A549 treated with ZK216348 at 1 μM for 4 hours (cell line): ENCODE data around the gene ARMCX2. TPM values are rescaled to one million over a fixed set of nuclear protein-coding genes. Genes with fewer than 3 reads are reported as not detected.

ENCODE experiments used
- total RNA-seq: library from RNA; stranded (reverse); fragments of 200-300 nt; extraction: Qiagen RNA extraction; gene quantifications from 5 replicates; pipeline ENCODE4 v1.2.3, GENCODE V29; 2022; ENCODE audit warnings: low read depth

Gene ARMCX2
- total RNA-seq: not detected in 5 replicates

DNA sequence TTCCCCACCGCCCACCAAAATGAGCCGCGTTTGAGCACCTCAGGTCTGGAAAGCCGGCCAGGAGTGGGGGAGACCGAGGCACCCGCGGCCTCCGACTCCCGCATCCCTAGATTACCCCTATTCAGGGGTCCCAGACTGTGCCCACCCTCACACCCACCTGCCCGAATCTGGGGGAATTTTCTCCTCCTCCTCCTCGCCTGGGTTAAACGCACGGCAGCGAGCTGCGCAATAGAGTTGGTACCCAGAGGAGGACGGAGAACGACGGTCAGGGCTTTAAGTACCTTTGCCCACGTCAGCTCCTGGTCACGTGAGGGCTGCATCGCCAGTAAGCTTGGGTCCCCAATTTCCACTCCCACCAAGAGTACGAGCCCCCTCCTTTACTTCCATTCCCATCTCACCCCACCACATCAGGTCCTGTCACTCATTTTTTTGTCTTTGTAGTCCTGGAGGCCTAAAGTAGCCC, at the start of gene ARMCX2:
ARMCX2 (minus strand) TSS at position 250 of the 463 bp plus-strand sequence. CDS start 2,262 bp downstream, outside the sequence.

GRCh38 chrX:101617211-101618191, 42.1 kb downstream of the ARMCX2 start, which contains the start of gene ARMCX6:
ARMCX6 (minus strand) TSS chrX:101618000; CDS start chrX:101616620, 1,380 bp downstream.

Other genes starting within 250 kb of the ARMCX2 start
- gene ARMCX4, start 174.4 kb downstream of the ARMCX2 start, total RNA-seq: 0.18 to 0.59 TPM (median 0.41 TPM) in 5 replicates
- 0.22 to 0.51 TPM (median 0.41 TPM) in 5 replicates for gene ARMCX1, start 109.3 kb downstream of the ARMCX2 start, total RNA-seq
- 40.9 to 49.9 TPM (median 46.4 TPM) in 5 replicates for gene ARMCX6, start 41.9 kb downstream of the ARMCX2 start, total RNA-seq
- 15.9 to 23.5 TPM (median 22.3 TPM) in 5 replicates for gene ARMCX3, start 36.7 kb downstream of the ARMCX2 start, total RNA-seq